Measurements from ENCODE around the gene ARL15. TPM values are rescaled to one million over a fixed set of nuclear protein-coding genes. Genes with fewer than 3 reads are reported as not detected.

The ARL15 gene
- total and polyA plus RNA-seq, 9 of the 15 experiments (the other 6 are each of a cell fraction or from before 2014, with no cell fraction given) = 18.5 to 80.4 (median 57.0) TPM

GRCh38 chr5:54249210-54250028 lies 61.0 kb downstream of the ARL15 start (continued):
- TF ChIP-seq ZNF395 (CRISPR knock-in tag; IDR thresholded peaks at IDR 0.05) = no peak
- no peak for TF ChIP-seq ZNF253 (CRISPR knock-in tag; conservative IDR thresholded peaks at IDR 0.05)
- no peak for TF ChIP-seq JUNB (CRISPR knock-in tag; conservative IDR thresholded peaks at IDR 0.05)
- TF ChIP-seq RAD51 (IDR thresholded peaks at IDR 0.05; ENCODE audit: borderline replicate concordance, low read depth) = no peak
- TF ChIP-seq SMARCE1 (IDR thresholded peaks at IDR 0.05) = peak; percentile 35; the same call in 1 of the 2 replicates
- no peak for TF ChIP-seq CBX8 (IDR thresholded peaks at IDR 0.05; ENCODE audit: borderline replicate concordance, extremely low read depth, low read depth, low read length, poor library complexity, severe bottlenecking)
- TF ChIP-seq, protein P1, sequence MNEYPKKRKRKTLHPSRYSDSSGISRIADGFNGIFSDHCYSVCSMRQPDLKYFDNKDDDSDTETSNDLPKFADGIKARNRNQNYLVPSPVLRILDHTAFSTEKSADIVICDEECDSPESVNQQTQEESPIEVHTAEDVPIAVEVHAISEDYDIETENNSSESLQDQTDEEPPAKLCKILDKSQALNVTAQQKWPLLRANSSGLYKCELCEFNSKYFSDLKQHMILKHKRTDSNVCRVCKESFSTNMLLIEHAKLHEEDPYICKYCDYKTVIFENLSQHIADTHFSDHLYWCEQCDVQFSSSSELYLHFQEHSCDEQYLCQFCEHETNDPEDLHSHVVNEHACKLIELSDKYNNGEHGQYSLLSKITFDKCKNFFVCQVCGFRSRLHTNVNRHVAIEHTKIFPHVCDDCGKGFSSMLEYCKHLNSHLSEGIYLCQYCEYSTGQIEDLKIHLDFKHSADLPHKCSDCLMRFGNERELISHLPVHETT (CRISPR knock-in tag; conservative IDR thresholded peaks at IDR 0.05 in 1 of 2, IDR thresholded peaks at IDR 0.05 in 1 of 2) = no peak
- TF ChIP-seq HNRNPH1 (optimal IDR thresholded peaks at IDR 0.05; ENCODE audit: low read depth, low read length) = no peak
- peak; percentile 72 for TF ChIP-seq SMAD1 (IDR thresholded peaks at IDR 0.05; ENCODE audit: low read depth, low read length, partially characterized antibody)
- TF ChIP-seq ZBTB7A (IDR thresholded peaks at IDR 0.05; ENCODE audit: borderline replicate concordance, control insufficient read depth, low read depth, low read length) = no peak
- no peak for TF ChIP-seq MTF1 (CRISPR knock-in tag; IDR thresholded peaks at IDR 0.05; ENCODE audit: borderline replicate concordance)
- TF ChIP-seq, protein P2, sequence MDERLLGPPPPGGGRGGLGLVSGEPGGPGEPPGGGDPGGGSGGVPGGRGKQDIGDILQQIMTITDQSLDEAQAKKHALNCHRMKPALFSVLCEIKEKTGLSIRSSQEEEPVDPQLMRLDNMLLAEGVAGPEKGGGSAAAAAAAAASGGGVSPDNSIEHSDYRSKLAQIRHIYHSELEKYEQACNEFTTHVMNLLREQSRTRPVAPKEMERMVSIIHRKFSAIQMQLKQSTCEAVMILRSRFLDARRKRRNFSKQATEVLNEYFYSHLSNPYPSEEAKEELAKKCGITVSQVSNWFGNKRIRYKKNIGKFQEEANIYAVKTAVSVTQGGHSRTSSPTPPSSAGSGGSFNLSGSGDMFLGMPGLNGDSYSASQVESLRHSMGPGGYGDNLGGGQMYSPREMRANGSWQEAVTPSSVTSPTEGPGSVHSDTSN (CRISPR knock-in tag; IDR thresholded peaks at IDR 0.05; ENCODE audit: low read depth) = no peak
- TF ChIP-seq, protein P2 (tag; conservative IDR thresholded peaks at IDR 0.05; ENCODE audit: low read depth) = 0 out of 2 replicates have a peak, but pooled peaks have one; percentile 7
- TF ChIP-seq, protein P3, sequence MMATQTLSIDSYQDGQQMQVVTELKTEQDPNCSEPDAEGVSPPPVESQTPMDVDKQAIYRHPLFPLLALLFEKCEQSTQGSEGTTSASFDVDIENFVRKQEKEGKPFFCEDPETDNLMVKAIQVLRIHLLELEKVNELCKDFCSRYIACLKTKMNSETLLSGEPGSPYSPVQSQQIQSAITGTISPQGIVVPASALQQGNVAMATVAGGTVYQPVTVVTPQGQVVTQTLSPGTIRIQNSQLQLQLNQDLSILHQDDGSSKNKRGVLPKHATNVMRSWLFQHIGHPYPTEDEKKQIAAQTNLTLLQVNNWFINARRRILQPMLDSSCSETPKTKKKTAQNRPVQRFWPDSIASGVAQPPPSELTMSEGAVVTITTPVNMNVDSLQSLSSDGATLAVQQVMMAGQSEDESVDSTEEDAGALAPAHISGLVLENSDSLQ (IDR thresholded peaks at IDR 0.05) = peak; percentile 55; the same call in 1 of the 2 replicates
- TF ChIP-seq ATF3 (IDR thresholded peaks at IDR 0.05) = no peak
- no peak for TF ChIP-seq ATF3 (CRISPR knock-in tag; conservative IDR thresholded peaks at IDR 0.05)

Measured in K562 (cell line).